CD4-positive, alpha-beta T cell treated with Interleukin-21 for 1 hour (primary cell): ENCODE data around the gene TBC1D9.

Experiments used
- DNase-seq: peaks from one replicate; pipeline ENCODE4 v3.0.0-alpha.2; 2020

TBC1D9 gene

GRCh38 chr4:140719686-140720085, 36.5 kb downstream of the TBC1D9 start:
- no peak for DNase-seq

DNA sequence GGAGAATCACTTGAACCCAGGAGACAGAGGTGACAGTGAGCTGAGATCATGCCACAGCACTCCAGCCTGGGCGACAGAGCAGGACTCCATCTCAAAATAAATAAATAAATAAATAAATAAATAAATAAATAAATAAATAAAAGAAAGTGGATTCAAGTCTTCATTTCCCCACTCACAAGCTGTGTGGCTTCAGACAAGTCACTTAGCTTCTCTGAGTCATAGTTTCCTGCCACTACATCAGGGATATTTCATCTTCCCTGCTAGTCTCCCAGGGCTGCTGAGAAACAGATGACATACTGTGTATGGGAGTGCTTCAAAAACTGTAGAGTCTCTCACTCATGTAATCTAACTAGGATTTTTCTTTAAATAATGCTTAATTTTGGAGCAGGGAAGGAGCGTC, 37.2 kb downstream of the TBC1D9 start:
- no peak for DNase-seq

DNA sequence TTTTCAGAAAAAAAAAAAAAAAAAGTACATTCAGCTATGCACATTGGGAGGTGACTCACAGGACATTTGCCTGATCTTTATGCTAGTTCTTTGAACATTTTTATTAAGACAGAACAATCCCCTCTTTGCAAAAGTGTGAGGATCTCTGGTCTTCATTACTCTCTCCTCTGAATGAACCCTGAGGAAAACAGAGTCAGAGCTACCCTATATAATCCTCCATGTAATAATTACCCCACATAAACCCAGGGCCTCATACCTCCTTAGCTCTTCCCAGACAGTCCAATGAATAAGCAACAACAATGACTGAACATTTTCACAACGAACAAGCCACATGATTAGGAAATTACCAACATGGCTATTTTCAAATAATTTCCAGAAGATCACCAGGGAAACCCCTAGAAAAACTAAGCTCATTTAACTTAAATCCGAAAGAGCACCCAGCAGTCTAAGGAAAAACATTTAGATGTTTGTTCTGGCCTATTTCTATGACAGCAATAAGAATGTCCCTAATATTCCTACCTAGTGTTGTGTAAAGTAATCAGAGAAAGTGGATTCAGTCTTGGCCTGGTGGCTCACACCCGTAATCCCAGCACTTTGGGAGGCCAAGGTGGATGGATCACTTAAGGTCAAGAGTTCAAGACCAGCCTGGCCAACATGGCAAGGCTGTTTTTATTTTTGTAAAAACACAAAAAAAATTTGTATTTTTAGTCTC, 37.8 kb downstream of the TBC1D9 start:
- no peak for DNase-seq

GRCh38 chr4:140717313-140717712, 38.9 kb downstream of the TBC1D9 start:
- DNase-seq = no peak

GRCh38 chr4:140715119-140715518, 41.1 kb downstream of the TBC1D9 start:
- DNase-seq = no peak

GRCh38 chr4:140711910-140712309, 44.3 kb downstream of the TBC1D9 start:
- DNase-seq = no peak

DNA sequence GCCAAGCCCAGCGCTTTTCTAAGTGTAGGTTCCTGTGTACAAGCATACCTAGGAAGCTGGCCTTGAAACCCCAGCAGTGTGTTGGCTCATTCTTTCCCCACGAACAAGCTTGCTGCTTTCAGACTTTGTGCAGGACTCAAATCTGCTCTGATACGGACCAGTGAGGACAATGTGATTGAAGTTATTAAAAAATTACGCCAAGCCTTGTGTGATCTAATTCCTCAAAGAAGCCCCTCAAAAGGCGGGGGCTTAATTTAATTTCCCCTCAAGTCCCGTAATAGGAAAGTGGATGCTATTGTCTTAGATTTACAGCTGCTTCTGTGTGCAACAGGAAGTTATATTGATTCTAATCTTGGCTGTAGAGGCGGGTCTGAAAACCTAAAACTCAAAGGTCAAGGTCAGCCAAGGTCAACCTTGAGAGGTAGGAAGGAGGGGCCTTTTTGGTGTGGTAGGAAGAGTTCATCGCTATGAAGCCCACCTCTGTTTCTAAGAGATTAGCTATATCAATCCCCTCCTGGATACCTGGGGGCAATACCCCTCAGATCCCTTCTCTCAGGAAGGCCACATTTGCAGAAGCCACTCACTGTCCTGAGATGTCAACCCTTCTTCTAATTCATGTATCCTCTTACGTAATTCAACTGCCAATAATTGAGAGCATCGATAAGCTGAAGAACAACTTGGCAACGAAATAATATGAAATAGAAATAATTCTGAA, 45.1 kb downstream of the TBC1D9 start:
- no peak for DNase-seq

DNA sequence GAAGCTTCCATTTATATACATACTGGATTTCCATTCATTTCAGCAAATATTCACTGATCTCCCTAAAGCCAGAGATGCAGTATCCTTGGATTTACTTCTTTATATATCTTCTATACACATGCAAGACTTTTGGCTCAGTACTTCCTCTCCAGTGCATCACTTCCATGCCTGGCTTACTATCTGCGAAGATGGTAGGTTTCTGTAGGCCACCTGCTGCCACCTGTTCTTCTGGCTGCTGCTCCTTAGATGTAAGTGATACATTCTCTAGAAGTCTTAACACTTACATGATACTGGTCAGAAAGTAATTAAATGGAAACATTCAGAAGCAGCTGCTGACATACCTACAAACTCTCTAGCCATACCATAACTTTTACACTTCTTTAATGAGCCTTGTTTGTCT, 48.9 kb downstream of the TBC1D9 start:
- DNase-seq = no peak

DNA sequence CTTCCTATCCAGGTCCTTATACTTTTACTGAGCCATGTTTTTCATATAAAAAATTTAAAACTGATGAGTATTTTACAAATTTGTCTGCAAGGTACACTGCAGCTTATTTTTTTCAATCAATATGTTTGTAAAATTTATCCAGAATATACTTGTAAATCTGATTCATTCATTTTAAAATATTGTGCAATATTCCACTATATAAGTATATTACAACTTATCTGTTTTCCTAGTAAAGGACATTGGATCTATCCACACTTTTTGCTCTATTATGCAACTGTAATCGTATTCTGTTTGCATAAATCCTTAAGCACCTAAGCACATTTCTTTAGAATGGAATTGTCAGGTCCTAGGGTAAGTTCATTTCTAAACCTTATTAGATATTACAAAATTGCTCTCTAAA, 49.5 kb downstream of the TBC1D9 start:
- no peak for DNase-seq

DNA sequence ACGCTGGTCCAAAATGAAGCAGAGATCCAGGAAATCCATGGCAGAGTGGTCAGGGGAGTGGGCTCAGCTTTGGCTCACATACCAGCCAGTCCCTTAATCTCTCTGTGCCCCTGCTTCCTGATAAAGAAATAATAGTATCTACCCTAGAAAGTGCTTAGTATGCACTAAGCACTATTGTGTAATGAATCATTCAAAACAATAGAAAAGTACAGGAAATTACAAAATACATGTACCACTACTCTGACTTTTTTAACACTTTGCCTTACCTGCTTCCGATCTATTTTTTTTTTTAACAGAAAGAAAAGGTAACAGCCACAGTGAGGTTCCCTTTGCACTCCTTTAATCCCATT, 49.9 kb downstream of the TBC1D9 start:
- no peak for DNase-seq

DNA sequence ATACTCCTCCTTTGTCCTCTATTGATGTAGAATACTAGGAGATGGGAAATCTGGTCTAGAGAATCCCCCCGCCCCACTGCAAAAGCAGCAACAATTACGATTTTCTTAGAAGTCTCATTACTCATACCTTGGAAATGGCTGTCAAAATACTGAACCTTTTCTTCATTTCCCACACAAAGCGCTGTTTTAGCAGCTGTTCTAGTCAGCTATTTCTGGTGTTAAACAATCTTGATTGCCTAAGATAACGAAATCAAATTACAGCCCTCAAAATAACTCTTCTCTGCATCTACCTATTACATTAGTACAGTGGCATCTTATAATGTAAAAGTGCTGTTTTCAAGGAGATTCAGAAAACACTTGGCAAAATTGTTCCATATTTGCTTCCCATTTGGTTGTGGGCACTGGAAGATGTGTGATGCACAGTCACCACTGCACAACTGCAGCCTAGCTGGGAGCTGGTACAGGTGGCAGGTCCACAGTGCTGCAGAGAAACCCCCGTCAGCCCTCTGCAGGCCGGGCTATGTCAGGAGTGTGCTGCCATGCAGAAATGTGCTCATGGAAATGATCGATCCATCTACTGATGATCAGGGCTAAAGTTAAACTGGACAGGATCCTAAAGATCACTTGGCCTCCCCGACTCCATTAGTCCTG, 50.4 kb downstream of the TBC1D9 start:
- no peak for DNase-seq

DNA sequence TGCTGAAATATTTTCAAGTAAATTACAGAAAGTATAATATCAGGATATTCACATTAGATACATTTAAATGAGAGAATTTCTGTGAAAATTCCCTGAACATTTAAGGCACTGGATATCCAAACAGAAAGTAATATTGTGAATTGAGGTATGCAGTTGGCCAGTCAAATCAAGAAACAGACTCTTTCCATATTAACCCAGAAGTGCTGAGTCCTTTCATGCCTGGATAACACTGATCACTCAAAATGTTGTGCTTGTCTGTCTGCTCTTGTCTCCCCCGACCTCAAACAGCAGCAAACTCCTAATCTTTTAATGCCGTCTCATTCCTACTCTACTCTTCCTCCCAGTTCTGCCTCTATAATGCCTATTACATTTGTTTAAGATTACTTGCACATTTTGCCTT, 51.2 kb downstream of the TBC1D9 start:
- DNase-seq = no peak

GRCh38 chr4:140704392-140704960, 51.7 kb downstream of the TBC1D9 start:
- no peak for DNase-seq

- DNase-seq = no peak
Observed at GRCh38 chr4:140703463-140703862, 52.7 kb downstream of the TBC1D9 start.

DNA sequence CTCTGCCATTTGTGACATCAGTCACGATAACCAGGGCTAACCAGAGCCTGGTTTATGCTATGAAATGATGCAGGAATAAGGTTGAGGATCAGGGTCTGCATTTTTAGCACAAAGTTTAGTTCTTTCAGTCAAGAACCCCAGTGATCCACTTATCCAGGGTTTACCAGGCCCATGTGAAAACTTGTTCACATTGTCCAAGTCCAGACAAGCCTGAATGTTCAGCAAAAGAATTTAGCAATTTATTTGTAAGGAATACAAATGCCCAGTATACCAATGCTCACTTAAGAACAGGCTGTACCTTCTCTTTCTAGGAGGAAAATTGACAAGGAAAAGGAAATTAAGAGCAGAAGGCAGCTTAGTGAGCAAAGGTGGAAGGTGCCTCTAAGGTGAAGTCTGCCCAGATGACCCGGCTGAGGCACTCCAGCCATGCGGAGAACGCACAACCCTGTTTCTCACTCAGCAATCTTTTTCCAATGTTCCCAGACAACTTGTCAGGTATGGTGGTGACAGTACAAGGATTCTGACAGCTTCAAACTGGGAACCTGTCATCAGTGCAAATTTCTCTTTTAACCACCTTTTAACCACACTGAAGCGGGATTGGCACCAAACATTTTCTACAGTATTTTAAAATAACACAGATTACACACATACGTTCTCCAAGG, 54.0 kb downstream of the TBC1D9 start:
- DNase-seq = no peak

DNA sequence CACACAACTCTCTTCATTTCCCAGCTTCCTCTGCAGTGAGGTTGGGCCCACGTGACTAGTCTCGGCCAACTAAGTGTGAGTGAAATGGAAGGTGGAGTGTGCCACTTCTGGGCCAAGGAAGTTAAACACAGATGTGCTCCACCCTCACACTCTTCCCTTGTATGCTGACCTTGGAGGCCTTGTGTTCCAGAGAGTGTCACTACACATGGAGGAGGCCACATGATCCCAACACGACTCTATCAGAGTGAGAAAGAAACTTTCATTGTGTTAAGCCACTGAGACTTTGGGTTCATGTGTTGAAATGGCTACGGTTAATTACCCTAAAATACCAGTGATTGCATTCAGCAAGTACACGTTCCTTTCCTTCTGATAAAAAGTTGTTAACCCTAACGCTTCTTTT, 55.1 kb downstream of the TBC1D9 start:
- no peak for DNase-seq

- DNase-seq = no peak
Observed at GRCh38 chr4:140697709-140698560, 58.2 kb downstream of the TBC1D9 start.

DNA sequence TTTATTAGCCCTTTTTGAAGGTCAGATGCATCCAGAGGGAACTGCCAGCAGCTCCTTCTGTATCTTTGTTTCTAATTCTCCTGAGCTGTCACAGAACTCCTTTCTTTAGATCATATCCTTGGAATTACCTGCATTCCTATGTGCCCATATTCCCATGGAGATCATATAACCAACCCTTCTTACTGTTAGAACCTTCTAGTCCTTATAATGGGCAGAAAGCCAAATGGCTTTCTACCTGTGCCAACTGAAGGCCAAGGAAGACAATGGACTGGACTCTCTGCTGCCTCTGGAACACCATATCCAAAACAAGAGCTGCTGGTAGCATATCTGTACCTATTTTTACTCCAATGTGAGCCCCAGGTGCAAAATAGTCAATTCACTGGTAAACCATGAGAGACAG, 60.7 kb downstream of the TBC1D9 start:
- no peak for DNase-seq

DNA sequence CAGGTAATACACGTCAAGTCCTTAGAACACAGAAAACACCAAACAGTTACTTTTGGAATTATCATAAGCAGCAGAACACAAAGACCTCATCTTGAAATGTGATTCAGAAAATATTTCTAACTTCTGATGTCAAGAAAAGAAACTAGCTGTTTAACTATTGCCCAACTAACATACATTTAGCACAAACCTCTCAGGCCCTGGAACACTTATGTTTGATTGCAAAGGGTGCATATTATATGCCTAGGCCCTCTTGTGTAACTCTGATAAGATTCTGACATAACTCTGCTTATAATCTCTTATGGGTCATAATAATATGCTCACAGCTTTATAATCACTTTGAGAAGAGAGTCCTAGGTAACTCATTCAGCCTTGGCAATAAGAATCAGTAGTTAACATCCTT, 62.6 kb downstream of the TBC1D9 start:
- no peak for DNase-seq

GRCh38 chr4:140691369-140691768, 64.8 kb downstream of the TBC1D9 start:
- DNase-seq = no peak

DNA sequence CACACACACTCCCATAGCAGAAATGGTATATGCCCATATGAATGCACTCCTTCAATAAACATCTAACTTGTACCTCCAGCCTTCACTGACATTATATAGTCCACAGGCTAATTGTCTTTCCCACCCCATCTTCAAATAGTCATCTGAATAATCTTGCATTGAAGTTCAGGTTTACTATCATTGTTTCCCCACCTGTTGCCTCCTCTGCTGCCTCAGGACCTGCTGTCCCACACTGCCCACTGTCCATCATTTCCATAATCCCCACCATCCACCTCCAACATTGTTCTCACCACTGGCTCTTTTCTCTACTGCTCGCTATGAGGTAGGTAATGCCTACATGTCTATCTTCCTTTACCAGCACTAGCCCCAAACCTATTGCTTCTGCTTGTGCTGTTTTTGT, 66.1 kb downstream of the TBC1D9 start:
- DNase-seq = no peak

DNA sequence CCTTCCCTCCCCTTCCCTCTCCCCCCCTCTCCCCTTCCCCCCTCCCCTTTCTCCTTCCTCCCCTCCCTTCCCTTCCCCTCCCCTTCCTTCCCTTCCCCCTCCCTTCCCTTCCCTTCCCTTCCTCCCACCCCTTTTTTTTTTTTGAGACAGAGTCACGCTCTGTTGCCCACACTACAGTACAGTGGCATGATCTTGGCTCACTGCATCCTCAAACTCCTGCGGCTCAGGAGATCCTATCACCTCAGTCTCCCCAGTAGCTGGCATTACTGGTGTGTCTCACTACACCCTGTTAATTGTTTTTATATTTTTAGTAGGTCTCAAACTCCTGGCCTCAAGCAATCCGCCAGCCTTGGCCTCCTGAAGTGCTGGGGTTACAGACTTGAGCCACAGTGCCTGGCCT, 66.6 kb downstream of the TBC1D9 start:
- DNase-seq = no peak
